Measurements from ENCODE around the gene GSTM3. TPM values are rescaled to one million over a fixed set of nuclear protein-coding genes. Genes with fewer than 3 reads are reported as not detected.
"Not testable (repeated sequence)": the region's sequence is repeated elsewhere in the genome, so short reads cannot be mapped to it uniquely, and the experiment has no call there.

The GSTM3 gene
- polyA plus RNA-seq, 1 donor (not counting 4 experiments of a cell fraction or from before 2014, with no cell fraction given): 113 TPM

DNA sequence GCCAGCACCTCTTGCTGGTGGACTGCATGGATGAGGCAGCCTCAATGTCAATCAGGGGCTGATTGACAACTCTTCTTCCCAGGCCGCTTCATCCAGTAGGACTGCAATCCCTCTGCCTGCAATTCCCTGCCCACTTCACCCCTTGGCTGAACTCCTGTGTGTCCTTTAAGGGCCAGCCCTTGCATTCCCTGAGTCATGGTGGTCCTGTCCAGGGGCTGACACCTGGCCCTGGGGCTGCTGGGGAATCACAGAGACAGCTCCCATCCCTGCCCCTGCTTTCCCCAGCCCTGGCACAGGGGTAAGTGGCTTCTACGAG lies 27.5 kb upstream of the GSTM3 start:
- Histone ChIP-seq H3K9me3 (ENCODE audit: control insufficient read depth, low read depth, low read length) (no peaks in the 10 kb centered on the region), H3K4me2 (ENCODE audit: control insufficient read depth, extremely low read depth, insufficient read depth, low read depth, low read length) (no peak overlapping the region), H3K27ac (ENCODE audit: control insufficient read depth, insufficient read depth, low read length) (no peak overlapping the region), H3K4me1 (ENCODE audit: control insufficient read depth, extremely low read depth, insufficient read depth, low read length) (peaks cover under 1% of the 10 kb centered on the region), H3K79me2 (ENCODE audit: control insufficient read depth, insufficient read depth, low read length) (no peaks in the 10 kb centered on the region), H3K9me1 (ENCODE audit: control insufficient read depth, extremely low read depth, insufficient read depth, low read length) (no peaks in the 10 kb centered on the region), H3K9ac (ENCODE audit: control insufficient read depth, extremely low read depth, insufficient read depth, low read length) (no peak overlapping the region), H3K4me3 (ENCODE audit: control insufficient read depth in 2 of 3, extremely low read depth in 1 of 3, insufficient read depth in 2 of 3, low read depth in 1 of 3, low read length in 3 of 3) (no peak overlapping the region), H4K20me1 (ENCODE audit: control insufficient read depth, extremely low read depth, insufficient read depth, low read length) (no peaks in the 10 kb centered on the region), H2AFZ (ENCODE audit: control insufficient read depth, low read length) (no peak overlapping the region), H3K36me3 (ENCODE audit: control insufficient read depth in 2 of 2, extremely low read depth in 1 of 2, insufficient read depth in 2 of 2, low read length in 2 of 2) (no peaks in the 10 kb centered on the region), H3K27me3 (ENCODE audit: control insufficient read depth, extremely low read depth, insufficient read depth, low read length) (peaks cover 4% of the 10 kb centered on the region)
- dilution Hi-C loops (cut with MboI; ENCODE audit: extremely low pct_ligation_motif_present, low sequenced_read_pairs): no loop called here
- FAIRE-seq (no peak), DNase-seq (ENCODE audit: low read depth, low spot score) (no peak)
- TF ChIP-seq EZH2 (IDR thresholded peaks at IDR 0.05; ENCODE audit: low read length): no peak
- TF ChIP-seq, protein P1, sequence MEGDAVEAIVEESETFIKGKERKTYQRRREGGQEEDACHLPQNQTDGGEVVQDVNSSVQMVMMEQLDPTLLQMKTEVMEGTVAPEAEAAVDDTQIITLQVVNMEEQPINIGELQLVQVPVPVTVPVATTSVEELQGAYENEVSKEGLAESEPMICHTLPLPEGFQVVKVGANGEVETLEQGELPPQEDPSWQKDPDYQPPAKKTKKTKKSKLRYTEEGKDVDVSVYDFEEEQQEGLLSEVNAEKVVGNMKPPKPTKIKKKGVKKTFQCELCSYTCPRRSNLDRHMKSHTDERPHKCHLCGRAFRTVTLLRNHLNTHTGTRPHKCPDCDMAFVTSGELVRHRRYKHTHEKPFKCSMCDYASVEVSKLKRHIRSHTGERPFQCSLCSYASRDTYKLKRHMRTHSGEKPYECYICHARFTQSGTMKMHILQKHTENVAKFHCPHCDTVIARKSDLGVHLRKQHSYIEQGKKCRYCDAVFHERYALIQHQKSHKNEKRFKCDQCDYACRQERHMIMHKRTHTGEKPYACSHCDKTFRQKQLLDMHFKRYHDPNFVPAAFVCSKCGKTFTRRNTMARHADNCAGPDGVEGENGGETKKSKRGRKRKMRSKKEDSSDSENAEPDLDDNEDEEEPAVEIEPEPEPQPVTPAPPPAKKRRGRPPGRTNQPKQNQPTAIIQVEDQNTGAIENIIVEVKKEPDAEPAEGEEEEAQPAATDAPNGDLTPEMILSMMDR (optimal IDR thresholded peaks at IDR 0.05 in 1 of 3, IDR thresholded peaks at IDR 0.05 in 1 of 3, conservative IDR thresholded peaks at IDR 0.05 in 1 of 3; ENCODE audit: extremely low read depth in 1 of 3, insufficient read depth in 2 of 3, low read length in 3 of 3): no peak

DNA sequence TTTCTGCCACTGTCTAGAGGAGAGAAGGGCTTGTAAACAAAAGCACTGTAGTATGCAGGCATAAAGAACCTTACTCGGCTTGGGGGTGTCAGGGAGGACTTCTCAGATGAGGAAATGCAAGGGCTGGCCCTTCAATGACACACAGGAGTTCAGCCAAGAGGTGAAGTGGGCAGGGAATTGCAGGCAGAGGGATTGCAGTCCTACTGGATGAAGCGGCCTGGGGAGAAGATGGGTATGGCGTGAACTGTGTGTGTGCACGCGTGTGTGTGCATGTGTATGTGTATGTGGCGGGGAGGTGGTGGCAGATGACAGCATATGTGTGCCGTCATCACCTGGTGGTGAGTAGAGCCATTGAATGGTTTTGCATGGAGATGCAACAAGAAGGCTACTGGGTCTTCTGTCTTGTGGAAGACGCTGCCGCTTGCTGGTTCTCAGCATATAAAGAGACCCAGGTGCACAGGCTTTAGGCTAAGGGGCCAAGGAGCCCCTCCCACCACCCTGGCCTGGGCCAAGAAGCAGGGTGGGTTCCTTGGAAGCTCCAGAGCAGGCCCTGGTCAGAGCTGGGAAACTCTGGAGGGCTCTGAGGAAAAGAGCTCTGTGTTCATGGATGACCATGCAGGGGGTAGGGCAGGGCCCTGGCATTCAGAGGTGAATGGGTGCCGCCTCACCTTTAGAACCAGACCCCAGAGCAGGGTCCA lies 26.9 kb upstream of the GSTM3 start:
- Histone ChIP-seq H3K79me2 (ENCODE audit: control insufficient read depth, insufficient read depth, low read length) (no peaks in the 10 kb centered on the region), H3K27me3 (ENCODE audit: control insufficient read depth, extremely low read depth, insufficient read depth, low read length) (peaks cover 4% of the 10 kb centered on the region), H3K9ac (ENCODE audit: control insufficient read depth, extremely low read depth, insufficient read depth, low read length) (no peak overlapping the region), H3K4me1 (ENCODE audit: control insufficient read depth, extremely low read depth, insufficient read depth, low read length) (no peaks in the 10 kb centered on the region), H3K9me1 (ENCODE audit: control insufficient read depth, extremely low read depth, insufficient read depth, low read length) (no peaks in the 10 kb centered on the region), H3K36me3 (ENCODE audit: control insufficient read depth in 2 of 2, extremely low read depth in 1 of 2, insufficient read depth in 2 of 2, low read length in 2 of 2) (no peaks in the 10 kb centered on the region), H4K20me1 (ENCODE audit: control insufficient read depth, extremely low read depth, insufficient read depth, low read length) (no peaks in the 10 kb centered on the region), H3K27ac (ENCODE audit: control insufficient read depth, insufficient read depth, low read length) (no peak overlapping the region), H3K4me3 (ENCODE audit: control insufficient read depth in 2 of 3, extremely low read depth in 1 of 3, insufficient read depth in 2 of 3, low read depth in 1 of 3, low read length in 3 of 3) (no peak overlapping the region), H3K9me3 (ENCODE audit: control insufficient read depth, low read depth, low read length) (no peaks in the 10 kb centered on the region), H2AFZ (ENCODE audit: control insufficient read depth, low read length) (no peak overlapping the region), H3K4me2 (ENCODE audit: control insufficient read depth, extremely low read depth, insufficient read depth, low read depth, low read length) (no peak overlapping the region)
- TF ChIP-seq EZH2 (IDR thresholded peaks at IDR 0.05; ENCODE audit: low read length): no peak
- TF ChIP-seq, protein P1 (optimal IDR thresholded peaks at IDR 0.05 in 1 of 3, IDR thresholded peaks at IDR 0.05 in 1 of 3, conservative IDR thresholded peaks at IDR 0.05 in 1 of 3; ENCODE audit: extremely low read depth in 1 of 3, insufficient read depth in 2 of 3, low read length in 3 of 3): no peak
- dilution Hi-C loops (cut with MboI; ENCODE audit: extremely low pct_ligation_motif_present, low sequenced_read_pairs): no loop called here
- DNase-seq (ENCODE audit: low read depth, low spot score) (no peak), FAIRE-seq (no peak)

GRCh38 chr1:109766991-109767636 lies 26.3 kb upstream of the GSTM3 start:
- H3K9ac ChIP-seq (ENCODE audit: control insufficient read depth, extremely low read depth, insufficient read depth, low read length); H3K4me1 ChIP-seq (ENCODE audit: control insufficient read depth, extremely low read depth, insufficient read depth, low read length); DNase-seq (ENCODE audit: low read depth, low spot score); H3K4me2 ChIP-seq (ENCODE audit: control insufficient read depth, extremely low read depth, insufficient read depth, low read depth, low read length); H4K20me1 ChIP-seq (ENCODE audit: control insufficient read depth, extremely low read depth, insufficient read depth, low read length); H2AFZ ChIP-seq (ENCODE audit: control insufficient read depth, low read length); H3K9me3 ChIP-seq (ENCODE audit: control insufficient read depth, low read depth, low read length); H3K4me3 ChIP-seq (ENCODE audit: control insufficient read depth in 2 of 3, extremely low read depth in 1 of 3, insufficient read depth in 2 of 3, low read depth in 1 of 3, low read length in 3 of 3); H3K36me3 ChIP-seq (ENCODE audit: control insufficient read depth in 2 of 2, extremely low read depth in 1 of 2, insufficient read depth in 2 of 2, low read length in 2 of 2); dilution Hi-C loops (cut with MboI; ENCODE audit: extremely low pct_ligation_motif_present, low sequenced_read_pairs); H3K27me3 ChIP-seq (ENCODE audit: control insufficient read depth, extremely low read depth, insufficient read depth, low read length); FAIRE-seq; H3K27ac ChIP-seq (ENCODE audit: control insufficient read depth, insufficient read depth, low read length); H3K79me2 ChIP-seq (ENCODE audit: control insufficient read depth, insufficient read depth, low read length); H3K9me1 ChIP-seq (ENCODE audit: control insufficient read depth, extremely low read depth, insufficient read depth, low read length): not testable (repeated sequence)

All from keratinocyte (primary cell).